Measurements from ENCODE around the gene TSR1.

DNA sequence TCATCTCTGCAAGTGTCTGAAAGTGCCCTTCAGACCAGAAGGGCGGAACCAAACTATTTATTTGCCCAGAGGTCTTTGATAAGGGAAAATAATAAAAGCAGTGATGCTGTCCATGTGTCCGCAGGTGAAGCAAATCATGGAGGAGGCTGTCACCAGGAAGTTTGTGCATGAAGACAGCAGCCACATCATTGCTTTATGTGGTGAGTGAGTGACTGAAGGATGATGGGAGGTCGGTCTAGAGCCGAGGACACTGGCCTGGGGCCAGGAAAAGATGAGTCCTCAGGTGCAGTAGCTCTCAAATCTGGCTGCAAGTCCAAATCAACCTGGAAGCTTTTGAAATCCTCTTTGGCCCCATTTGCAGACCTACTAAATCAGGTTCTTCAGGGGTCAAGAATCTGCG is 7.2 kb upstream of the TSR1 start:
- TF ChIP-seq POLR2A (conservative IDR thresholded peaks at IDR 0.05), result no peak
- no peak for TF ChIP-seq TSC22D4 (tag; IDR thresholded peaks at IDR 0.05)
- no peak for TF ChIP-seq PCBP1 (IDR thresholded peaks at IDR 0.05; ENCODE audit: low read depth, low read length, poor library complexity, severe bottlenecking)
- TF ChIP-seq CTCF (IDR thresholded peaks at IDR 0.05 in 2 of 3, conservative IDR thresholded peaks at IDR 0.05 in 1 of 3; ENCODE audit: insufficient read depth in 2 of 3, low read depth in 1 of 3, low read length in 3 of 3), result no peak
- no peak for TF ChIP-seq STAG1 (CRISPR knock-in tag; IDR thresholded peaks at IDR 0.05; ENCODE audit: borderline replicate concordance)
- TF ChIP-seq KLF6 (CRISPR knock-in tag; IDR thresholded peaks at IDR 0.05; ENCODE audit: borderline replicate concordance), result no peak
- no peak for TF ChIP-seq ZEB2 (IDR thresholded peaks at IDR 0.05)
- no peak for TF ChIP-seq POLR2AphosphoS2 (IDR thresholded peaks at IDR 0.05; ENCODE audit: low read length)
- TF ChIP-seq HMG20B (CRISPR knock-in tag; IDR thresholded peaks at IDR 0.05), result no peak
- TF ChIP-seq CHD4 (IDR thresholded peaks at IDR 0.05; ENCODE audit: insufficient read depth, insufficient replicate concordance, low read depth, low read length, poor library complexity, severe bottlenecking), result no peak
- no peak for TF ChIP-seq CHD2 (IDR thresholded peaks at IDR 0.05; ENCODE audit: low read depth, low read length)
- no peak for TF ChIP-seq ELF1 (tag; IDR thresholded peaks at IDR 0.05)
- no peak for TF ChIP-seq PHF21A (IDR thresholded peaks at IDR 0.05; ENCODE audit: borderline replicate concordance, low read depth)
